Bone marrow (tissue), 2 donors: ENCODE data around the gene ACSF3.

Experiments
- DNase-seq, 2 donors: peaks; one replicate each; lab custom pipeline; 2025; lab: John Stamatoyannopoulos, UW

ACSF3 gene

DNA sequence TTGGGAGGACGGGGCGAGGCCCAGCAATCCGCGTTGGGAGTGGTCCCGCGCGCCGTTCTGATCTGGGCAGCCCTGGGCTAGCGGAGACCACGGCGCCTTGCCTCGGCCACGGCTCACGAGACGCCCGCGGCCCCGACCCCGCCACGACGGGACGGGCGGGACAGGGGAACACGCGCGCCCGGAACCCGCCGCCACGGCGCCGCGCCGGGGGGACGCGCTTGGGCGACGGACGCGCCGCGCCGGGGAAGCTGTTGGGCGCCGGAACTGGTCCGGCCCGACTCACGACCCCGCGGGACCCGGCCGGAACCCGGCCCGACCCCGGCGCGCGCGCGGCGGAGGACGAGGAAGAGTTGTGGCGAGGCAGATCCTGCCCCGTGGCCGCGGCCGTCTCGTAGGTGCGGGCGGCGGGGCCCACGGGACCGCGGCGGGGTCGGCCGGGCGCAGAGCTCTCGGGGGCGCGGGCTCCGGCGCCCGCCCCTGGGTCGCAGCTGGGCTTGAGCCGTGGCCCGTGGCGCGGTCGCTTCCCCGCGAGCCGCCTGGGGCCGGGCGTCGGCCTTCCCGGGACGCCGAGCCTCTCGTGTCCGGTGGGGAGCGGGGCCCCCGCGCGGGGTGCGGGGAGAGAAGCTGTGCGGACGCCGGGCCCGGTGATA, at the start of gene ACSF3:
Gene ACSF3 (plus strand): TSS at position 251 of the 650 bp plus-strand sequence. CDS start 6,830 bp downstream, outside the sequence.
- peak in 1 of 2 donors; percentile 21 for DNase-seq

DNA sequence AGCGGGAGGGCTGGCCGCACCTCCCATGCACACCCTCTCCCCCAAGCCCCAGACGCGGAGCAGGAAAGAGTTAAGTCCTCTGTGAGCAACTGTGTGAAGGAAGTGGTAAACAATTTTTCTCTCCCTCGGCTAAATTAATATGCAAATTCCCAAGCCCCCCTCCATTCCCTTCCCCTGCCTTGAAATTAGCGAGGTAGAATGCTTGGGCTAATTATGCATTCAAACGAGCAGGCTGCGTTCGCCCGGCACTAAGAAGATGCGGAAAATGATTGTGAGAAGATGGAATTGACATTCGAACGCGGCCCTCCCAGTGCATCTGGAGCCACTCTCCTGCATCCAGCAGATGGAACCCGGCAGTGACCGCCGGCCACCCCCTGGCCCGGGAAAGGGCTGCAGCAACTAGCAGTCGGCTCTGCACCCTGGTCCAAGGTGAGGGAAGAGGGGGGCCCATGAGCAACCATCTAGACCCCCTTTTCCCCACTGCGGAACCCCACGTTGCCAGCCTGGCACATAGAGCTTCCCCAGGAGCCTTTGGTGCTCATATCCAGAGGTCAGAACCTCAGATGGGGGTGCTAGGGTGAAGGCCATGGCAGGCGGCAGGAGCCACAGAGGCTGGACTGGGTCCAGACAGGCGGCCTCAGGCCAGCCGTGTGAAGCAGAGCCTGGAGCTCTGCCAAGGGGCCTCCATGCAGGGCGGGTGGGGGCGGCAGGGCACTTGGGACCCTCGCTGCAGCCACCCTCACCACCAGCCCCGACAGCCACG, 49.1 kb upstream of the ACSF3 start:
- no peak for DNase-seq

GRCh38 chr16:89045181-89045815, 48.4 kb upstream of the ACSF3 start:
- no peak for DNase-seq

- no peak for DNase-seq
Measured at GRCh38 chr16:89045881-89046280, 47.8 kb upstream of the ACSF3 start.

DNA sequence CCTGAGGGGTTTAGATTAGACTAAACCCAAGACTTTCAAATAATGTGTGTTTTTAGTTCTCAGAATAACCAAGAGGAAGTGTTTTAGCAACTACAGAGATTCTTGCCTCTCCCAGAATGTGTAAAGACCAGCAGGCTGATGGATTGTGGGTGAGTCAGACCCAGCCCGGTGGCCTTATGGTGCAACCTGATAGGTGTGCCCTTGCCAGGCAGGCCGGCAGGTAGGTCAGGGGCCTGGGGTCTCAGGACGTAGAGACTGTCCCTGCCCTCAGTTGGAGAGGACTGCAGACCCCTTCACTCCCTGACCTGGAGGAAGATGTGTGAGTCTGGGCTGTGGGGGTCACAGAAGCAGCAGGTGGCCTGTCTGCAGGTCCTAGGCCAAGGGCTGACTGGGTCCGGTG, 47.2 kb upstream of the ACSF3 start:
- no peak for DNase-seq

GRCh38 chr16:89047331-89048089, 46.1 kb upstream of the ACSF3 start:
- no peak for DNase-seq

DNA sequence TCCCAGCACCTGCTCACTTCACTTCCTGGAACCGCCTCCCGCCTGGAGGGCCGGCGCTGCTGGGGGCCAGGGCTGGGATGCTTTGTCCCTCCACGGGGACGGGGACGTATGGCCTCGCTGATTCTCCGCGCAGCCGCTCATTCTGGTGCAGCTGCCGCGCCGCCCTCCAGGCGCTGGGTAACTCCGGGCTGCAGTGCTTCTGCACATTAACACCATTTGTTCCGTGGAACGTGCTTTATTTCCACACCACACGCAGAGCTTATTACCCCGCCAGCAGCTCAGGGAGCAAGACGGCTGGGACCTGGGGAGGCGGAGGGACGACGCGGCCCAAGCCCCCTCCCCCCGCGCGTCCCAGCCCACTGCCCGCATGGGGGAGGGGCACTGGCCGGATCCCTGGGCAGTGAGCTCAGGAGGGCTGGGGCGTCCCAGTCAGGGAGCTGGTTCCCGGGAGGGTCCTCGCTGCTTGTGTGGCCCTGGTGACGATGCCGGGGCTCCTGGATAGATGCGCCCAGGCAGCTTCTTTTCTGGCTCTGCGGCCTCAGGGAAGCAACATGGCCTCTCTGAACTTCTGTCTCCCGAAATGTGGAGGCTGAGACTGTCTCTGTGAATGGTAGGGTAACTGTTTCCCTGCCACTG, 45.4 kb upstream of the ACSF3 start:
- no peak for DNase-seq

- DNase-seq = no peak
Measured at GRCh38 chr16:89048871-89049422, 44.7 kb upstream of the ACSF3 start.

- DNase-seq = no peak
Measured at GRCh38 chr16:89049484-89050118, 44.1 kb upstream of the ACSF3 start.

- DNase-seq = no peak
Measured at GRCh38 chr16:89050119-89050867, 43.4 kb upstream of the ACSF3 start.

DNA sequence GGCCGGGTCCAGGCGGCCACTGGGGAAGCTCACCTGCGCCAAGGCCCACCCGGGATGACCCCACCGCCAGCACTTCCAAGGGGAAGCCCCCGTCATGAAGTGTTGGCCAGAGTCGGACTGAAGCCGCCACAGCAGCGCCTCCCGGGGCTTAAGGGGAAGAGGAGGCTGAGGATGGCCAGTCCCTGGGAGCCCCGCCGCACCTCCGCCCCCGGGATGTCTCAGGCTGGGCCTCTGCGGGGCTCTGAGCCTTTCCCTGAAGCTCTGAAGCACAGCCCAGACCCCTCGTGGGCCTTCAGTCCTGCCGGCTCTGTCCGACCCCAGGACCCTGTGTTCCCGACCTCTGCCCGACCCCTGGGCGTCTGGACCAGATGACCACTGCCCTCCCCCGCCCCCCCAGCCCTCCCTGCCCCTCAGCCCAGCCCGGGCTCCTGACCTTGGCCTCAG, 42.8 kb upstream of the ACSF3 start:
- DNase-seq = no peak

GRCh38 chr16:89051521-89052166, 42.0 kb upstream of the ACSF3 start:
- no peak for DNase-seq

DNA sequence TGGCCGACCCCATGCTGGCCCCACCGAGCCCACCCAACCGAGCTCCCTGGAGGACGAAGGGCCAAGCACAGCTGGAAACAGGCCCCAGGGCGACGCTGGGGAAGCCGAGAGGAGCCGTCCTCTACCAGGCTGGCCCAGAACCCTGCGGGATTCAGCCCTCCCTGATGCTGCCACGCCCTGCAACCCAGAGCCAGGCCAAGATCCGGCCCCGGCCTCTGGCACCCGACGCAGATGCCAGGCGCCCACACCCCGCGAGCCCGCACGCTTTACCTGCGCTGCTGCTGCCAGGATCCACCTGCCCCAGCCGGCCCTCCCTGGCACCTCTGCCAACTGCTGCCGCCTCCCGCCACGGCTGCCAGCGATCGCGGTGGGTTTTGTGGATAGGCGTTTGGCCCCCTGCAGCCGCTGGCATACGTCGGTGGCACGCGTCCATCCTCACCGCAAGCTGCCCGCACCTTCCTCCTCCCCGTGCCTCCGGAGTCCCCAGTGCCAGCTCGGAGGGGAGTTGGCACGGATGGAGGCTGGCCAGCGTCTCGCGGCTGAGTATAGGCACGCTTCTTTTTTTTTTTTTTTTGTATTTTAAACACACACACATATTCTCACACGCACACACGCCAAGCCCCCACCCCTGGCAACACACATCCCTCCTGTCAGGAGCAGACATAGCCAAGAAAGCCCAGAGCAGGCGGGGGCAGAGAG, 41.3 kb upstream of the ACSF3 start:
- no peak for DNase-seq

- DNase-seq = peak; percentile 21 to 43
Measured at GRCh38 chr16:89052890-89053724, 40.5 kb upstream of the ACSF3 start.

DNA sequence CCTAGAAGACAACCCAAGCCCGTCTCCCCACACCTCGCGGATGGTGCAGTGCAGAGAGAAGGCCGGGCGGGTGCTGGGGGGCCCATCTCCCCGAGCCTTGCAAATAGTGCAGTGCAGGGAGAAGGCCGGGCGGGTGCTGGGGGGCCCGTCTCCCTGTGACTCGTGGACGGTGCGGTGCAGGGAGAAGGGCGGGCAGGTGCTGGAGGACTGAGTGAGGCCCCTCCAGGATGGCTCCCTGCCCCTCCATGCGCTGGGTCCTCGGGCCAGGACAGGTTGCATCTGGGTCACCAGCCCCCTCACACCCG, 40.0 kb upstream of the ACSF3 start:
- no peak for DNase-seq

- no peak for DNase-seq
Measured at GRCh38 chr16:89054261-89054661, 39.4 kb upstream of the ACSF3 start.

GRCh38 chr16:89054714-89055113, 38.9 kb upstream of the ACSF3 start:
- no peak for DNase-seq

DNA sequence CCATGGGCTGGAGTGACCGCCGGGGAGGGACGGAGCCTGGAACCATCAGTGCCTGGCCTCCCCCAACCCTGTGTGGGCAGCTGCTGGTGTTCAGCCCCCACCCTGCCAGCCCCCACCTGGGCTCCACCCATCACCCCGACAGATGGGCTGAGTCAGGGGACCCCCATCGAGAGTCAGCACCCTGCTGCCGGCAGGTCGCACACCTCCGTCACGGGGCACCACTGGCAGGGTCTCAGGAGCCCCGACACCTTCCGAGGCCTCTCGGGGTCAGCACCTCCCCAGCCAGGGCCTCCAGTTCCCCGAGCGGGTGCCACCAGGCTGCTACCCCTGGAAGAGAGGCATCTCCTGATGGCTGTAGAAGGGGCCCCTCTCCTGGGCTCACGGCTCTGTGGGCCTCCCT, 38.3 kb upstream of the ACSF3 start:
- DNase-seq = no peak
